ENCODE data around the gene CRYGN.

DNA sequence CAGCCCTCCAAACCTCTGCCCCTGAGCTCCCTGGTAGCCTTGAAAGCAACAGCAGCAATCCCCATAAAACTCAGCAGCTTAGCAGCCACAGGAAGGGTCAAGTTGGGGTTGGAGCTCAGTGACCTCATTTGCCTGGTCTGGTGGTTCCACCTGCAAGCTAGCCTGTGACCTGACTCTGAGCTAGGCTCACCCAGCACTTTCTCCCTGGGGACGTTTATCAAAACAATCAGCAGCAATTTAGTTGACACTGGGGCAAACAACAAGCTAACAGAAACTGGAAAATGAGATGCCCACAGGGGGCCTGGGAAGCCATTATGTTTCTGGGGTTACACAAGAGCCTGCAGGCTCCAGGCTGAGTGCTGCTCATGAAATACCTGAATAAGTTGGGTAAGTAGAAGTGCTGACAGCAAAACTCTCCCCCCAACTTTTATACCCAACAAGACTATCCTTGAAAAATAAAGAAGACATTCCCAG is 22.4 kb upstream of the CRYGN start:
- TF ChIP-seq EGR1 (IDR thresholded peaks at IDR 0.05; ENCODE audit: low read depth in 2 of 2) (no peak), FOXA1 (IDR thresholded peaks at IDR 0.05) (no peak), TAF1 (conservative IDR thresholded peaks at IDR 0.05) (no peak), YY1 (IDR thresholded peaks at IDR 0.05) (no peak), SP1 (IDR thresholded peaks at IDR 0.05) (no peak), RAD21 (IDR thresholded peaks at IDR 0.05) (no peak), HNF4G (IDR thresholded peaks at IDR 0.05) (no peak), ZBTB33 (IDR thresholded peaks at IDR 0.05) (no peak)
- TF ChIP-seq, protein P1, sequence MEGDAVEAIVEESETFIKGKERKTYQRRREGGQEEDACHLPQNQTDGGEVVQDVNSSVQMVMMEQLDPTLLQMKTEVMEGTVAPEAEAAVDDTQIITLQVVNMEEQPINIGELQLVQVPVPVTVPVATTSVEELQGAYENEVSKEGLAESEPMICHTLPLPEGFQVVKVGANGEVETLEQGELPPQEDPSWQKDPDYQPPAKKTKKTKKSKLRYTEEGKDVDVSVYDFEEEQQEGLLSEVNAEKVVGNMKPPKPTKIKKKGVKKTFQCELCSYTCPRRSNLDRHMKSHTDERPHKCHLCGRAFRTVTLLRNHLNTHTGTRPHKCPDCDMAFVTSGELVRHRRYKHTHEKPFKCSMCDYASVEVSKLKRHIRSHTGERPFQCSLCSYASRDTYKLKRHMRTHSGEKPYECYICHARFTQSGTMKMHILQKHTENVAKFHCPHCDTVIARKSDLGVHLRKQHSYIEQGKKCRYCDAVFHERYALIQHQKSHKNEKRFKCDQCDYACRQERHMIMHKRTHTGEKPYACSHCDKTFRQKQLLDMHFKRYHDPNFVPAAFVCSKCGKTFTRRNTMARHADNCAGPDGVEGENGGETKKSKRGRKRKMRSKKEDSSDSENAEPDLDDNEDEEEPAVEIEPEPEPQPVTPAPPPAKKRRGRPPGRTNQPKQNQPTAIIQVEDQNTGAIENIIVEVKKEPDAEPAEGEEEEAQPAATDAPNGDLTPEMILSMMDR (IDR thresholded peaks at IDR 0.05; ENCODE audit: low read depth, low read length, missing input control): no peak
- TF ChIP-seq, protein P2, sequence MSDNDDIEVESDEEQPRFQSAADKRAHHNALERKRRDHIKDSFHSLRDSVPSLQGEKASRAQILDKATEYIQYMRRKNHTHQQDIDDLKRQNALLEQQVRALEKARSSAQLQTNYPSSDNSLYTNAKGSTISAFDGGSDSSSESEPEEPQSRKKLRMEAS (IDR thresholded peaks at IDR 0.05): no peak

Data from liver (tissue), 3 donors.